HG03457 (cell line): ENCODE data around the gene COL9A3.

Experiments used
- ATAC-seq: cut with Tn5 transposase; IDR thresholded peaks from one replicate; pipeline ENCODE4 v1.9.1; 2021; ENCODE audit warnings: moderate number of reproducible peaks; ENCODE audit not compliant: unreplicated experiment

The COL9A3 gene

GRCh38 chr20:62778601-62779416, 38.0 kb upstream of the COL9A3 start:
- ATAC-seq, result no peak

- ATAC-seq, result no peak
Measured at GRCh38 chr20:62779417-62779685, 37.5 kb upstream of the COL9A3 start.

GRCh38 chr20:62780204-62780603, 36.6 kb upstream of the COL9A3 start:
- ATAC-seq, result no peak

GRCh38 chr20:62780696-62781095, 36.2 kb upstream of the COL9A3 start:
- ATAC-seq, result no peak

- no peak for ATAC-seq
Measured at GRCh38 chr20:62782149-62782892, 34.5 kb upstream of the COL9A3 start.

GRCh38 chr20:62782893-62783278, 34.0 kb upstream of the COL9A3 start:
- ATAC-seq, result no peak

GRCh38 chr20:62784497-62784896, 32.4 kb upstream of the COL9A3 start:
- ATAC-seq, result no peak

GRCh38 chr20:62785393-62785792, 31.5 kb upstream of the COL9A3 start:
- no peak for ATAC-seq

- ATAC-seq, result no peak
Measured at GRCh38 chr20:62786157-62786556, 30.7 kb upstream of the COL9A3 start.

GRCh38 chr20:62787321-62787720, 29.5 kb upstream of the COL9A3 start:
- no peak for ATAC-seq

- no peak for ATAC-seq
Measured at GRCh38 chr20:62787866-62788265, 29.0 kb upstream of the COL9A3 start.

- no peak for ATAC-seq
Measured at GRCh38 chr20:62788607-62789006, 28.2 kb upstream of the COL9A3 start.

- no peak for ATAC-seq
Measured at GRCh38 chr20:62790075-62790474, 26.8 kb upstream of the COL9A3 start.

GRCh38 chr20:62791301-62792181, 25.3 kb upstream of the COL9A3 start:
- no peak for ATAC-seq

GRCh38 chr20:62792182-62792939, 24.5 kb upstream of the COL9A3 start:
- ATAC-seq, result no peak

GRCh38 chr20:62792940-62793756, 23.7 kb upstream of the COL9A3 start:
- ATAC-seq, result no peak

GRCh38 chr20:62793757-62794006, 23.2 kb upstream of the COL9A3 start:
- no peak for ATAC-seq

- ATAC-seq, result peak; percentile 45
Measured at GRCh38 chr20:62794007-62794724, 22.7 kb upstream of the COL9A3 start.

- no peak for ATAC-seq
Measured at GRCh38 chr20:62795023-62795761, 21.7 kb upstream of the COL9A3 start.
